HCEC 1CT (cell line): ENCODE data around the gene C10orf95.
"Not testable (repeated sequence)": the region's sequence is repeated elsewhere in the genome, so short reads cannot be mapped to it uniquely, and the experiment has no call there.

ENCODE experiments used
- DNase-seq: peaks from one replicate; pipeline ENCODE4 v3.0.0-alpha.2; 2017

C10orf95 gene, protein sequence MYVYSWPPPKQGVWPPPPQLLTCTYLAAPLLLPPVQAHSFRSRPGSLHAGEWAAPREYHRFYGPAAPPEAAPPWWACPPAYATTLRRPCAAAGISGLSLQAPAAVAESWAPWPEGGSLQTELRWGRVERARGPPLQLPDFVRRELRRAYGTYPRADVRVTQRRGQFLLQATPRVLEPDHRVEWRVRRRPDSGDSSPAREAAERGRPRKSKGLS

DNA sequence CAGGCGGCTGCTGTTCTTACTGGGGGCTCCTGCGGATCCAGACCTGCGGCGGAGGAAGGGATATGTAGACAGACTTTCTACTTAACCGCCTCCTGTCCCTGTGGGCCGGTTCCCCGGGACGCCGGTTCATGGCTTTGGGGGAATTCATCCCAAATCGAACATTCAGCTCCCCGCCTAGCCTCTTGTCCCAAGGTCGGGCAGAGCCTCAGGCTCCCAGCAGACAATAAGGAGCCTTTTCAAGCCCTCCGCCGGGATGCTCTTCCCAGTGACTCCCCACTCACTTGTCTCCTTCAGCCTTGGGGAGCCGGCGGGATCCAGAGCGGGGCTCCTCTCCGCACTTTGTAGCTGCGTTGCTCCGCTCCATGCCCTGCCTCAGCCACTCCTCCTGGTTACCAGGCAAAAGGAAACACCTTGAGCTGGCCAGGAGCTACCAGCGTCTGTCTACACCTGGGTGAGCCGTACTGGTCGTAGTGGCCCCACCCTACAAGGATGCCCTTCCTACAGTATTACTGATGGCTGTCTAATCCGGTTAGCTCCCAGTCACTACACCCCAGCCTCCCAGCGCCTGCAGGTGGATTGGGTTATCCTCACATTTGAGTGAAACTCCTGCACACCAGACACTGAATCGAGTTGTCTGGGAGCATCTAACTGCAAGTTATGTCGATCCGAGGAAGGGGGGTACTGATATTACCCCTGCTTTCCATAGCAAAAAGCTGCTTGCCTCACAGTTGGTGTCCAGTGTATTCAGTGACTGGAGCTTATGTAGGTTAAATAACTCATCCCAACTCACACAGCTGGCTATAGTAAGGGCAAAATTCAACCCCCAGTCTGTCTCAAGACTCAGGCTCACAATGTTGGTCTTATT is at the start of gene C10orf95:
TSS of gene C10orf95 (minus strand) at position 439 of the 865 bp plus-strand sequence. CDS start 450 bp downstream, outside the sequence.
- no peak for DNase-seq

GRCh38 chr10:102500686-102501085 is 49.3 kb upstream of the C10orf95 start:
- DNase-seq = not testable (repeated sequence)

DNA sequence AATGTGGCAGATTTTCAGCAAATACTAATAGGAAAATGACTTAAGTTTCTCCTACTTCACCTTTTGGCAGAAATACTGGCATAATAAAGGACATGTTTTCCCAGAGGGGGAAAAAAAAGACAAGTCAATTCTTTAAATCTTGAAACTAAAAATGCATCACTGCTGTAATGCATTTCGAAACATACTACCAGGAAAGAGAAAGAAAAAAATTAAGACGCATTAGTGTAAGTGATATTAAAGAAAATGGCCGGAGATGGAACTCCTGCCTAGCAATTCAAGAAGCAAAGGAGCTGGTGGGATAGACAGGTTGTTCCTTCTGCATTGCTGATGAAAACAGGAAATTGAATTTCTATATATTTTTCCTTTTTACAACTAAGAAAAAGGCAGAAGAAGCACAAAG is 48.0 kb upstream of the C10orf95 start:
- DNase-seq = no peak

- DNase-seq = no peak
Measured at GRCh38 chr10:102497545-102497944, 46.2 kb upstream of the C10orf95 start.

GRCh38 chr10:102493771-102494170 is 42.4 kb upstream of the C10orf95 start:
- no peak for DNase-seq

DNA sequence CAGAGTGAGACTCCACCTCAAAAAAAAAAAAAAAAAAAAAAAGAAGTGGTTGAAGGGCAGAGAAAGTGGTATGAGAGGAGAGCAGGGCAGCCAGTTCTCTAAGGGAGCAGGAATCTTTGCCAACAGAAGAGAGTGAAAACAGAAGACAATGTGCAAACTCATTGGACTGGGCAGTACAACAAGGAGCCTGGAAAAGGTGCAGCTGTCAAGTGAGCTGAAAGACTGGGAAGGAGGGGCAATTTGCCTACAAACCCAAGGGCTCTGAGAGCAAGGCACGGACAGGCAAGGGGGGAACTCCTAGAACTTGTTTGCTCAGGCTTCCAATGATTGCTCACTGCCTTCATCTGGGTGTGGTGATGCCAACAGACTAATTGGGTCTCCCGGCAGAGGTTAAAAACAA is 41.6 kb upstream of the C10orf95 start:
- no peak for DNase-seq

DNA sequence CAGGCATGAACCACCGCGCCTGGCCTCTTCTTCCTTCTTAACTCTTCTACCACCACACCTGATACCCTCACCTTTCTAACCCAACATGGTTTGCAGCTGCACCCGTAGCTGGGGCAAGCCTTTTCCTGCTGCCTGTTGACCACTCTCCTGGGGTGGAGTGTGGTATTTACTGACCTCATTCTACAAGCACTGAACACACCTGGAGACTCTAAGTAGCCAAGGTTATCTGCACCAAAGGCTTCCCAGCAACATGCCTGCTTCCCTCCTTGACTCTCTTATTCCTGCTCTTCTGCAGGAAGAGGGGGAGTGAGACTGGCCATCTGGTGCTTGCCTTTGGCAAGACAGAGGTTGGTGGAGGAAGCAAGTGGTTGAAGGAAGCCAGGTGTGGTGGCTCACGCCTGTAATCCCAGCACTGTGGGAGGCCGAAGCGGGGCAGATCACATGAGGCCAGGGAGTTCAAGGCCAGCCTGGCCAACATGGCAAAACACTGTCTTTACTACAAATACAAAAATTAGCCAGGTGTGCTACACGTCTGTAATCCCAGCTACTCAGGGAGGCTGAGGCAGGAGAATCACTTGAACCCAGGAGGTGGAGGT is 41.1 kb upstream of the C10orf95 start:
- DNase-seq = no peak

GRCh38 chr10:102491136-102491535 is 39.8 kb upstream of the C10orf95 start:
- DNase-seq = no peak

DNA sequence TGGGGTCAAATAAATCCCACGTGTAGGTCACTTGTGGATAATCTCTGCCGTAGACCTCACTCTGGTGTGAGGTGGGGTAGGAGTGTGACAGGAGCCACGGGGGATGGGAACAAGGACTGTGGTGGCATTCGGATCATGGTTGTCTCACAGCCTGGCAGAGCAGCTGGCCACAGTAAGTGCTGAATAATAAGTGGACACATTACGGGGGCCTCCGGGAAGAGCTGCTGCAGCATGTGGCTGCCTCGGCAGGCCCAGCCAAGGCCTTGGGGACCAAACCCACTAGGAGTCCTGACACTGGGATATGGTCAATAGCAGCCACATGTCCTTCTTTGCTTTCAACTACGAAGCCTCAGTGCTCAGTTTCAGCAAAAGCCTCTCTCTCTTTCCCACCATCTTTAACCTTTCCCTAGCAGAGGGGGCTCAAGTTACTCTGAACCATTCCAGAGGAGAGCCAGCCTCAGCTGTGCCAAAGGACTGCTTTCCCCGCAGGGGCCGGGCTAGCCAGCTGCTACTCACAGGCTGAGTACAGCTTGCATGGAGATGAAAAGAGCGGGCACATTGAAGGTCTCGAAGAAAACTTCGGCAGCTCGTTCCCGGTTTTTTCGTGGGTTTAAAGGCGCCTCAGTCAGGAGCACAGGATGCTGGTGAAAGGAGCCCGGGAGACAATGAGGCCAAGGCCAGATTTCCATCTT is 33.9 kb upstream of the C10orf95 start:
- no peak for DNase-seq

DNA sequence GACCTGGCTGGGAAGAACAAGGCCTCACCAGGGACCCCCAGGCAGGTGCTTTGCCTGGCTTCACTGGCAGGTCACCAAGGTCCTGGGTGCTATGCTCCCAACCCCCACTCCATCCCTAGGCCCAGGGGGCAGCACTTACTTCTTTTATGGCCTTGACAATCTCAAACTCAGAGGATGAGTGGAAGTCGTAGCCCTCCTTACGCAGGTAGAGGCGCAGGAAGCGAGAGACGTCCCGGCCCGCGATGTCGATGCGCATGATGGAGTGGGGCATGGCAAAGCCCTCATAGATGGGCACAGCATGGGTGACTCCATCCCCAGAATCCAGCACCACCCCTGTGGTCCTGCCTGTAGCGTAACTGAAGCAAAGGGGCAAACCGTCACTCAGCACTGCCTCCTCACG is 32.7 kb upstream of the C10orf95 start:
- DNase-seq = no peak

DNA sequence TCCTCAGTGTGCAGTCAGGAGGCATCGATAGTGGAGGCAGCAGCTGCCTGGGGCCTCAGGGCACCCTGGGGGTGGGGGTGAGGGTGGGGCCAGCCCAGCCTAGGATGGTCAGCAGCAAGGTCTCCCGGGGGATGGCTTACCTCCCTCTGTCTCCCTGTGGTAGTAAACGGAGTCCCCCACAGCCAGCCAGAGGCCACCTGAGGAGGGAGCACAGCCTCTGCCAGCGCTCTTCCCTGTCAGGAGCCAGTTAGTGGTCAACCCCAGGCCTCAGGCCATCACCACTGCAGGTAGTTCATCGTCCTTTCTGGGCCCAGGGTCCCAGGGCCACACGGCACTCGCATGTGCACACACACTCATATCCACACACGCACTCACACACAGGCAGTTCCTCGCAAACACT is 29.1 kb upstream of the C10orf95 start:
- no peak for DNase-seq

DNA sequence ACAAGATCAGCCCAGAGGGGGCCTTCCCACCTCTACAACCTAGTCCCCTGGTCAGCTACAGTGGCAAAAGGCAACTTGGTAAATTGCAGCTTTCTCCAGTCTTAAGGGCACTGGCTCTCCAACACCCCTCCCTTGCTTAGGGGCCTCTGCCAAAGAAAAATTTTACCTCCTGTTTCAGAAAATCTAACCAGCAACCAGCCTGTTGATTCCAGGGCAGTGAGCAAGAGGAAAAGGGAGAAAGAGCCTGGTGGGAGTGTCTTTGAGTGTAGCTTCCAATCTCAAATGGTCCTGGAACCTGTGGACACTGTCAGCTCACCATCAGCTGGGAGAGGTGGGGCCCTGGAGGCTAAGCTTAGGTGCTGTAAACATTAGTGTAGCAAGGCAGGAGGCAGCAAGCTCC is 28.3 kb upstream of the C10orf95 start:
- DNase-seq = no peak

DNA sequence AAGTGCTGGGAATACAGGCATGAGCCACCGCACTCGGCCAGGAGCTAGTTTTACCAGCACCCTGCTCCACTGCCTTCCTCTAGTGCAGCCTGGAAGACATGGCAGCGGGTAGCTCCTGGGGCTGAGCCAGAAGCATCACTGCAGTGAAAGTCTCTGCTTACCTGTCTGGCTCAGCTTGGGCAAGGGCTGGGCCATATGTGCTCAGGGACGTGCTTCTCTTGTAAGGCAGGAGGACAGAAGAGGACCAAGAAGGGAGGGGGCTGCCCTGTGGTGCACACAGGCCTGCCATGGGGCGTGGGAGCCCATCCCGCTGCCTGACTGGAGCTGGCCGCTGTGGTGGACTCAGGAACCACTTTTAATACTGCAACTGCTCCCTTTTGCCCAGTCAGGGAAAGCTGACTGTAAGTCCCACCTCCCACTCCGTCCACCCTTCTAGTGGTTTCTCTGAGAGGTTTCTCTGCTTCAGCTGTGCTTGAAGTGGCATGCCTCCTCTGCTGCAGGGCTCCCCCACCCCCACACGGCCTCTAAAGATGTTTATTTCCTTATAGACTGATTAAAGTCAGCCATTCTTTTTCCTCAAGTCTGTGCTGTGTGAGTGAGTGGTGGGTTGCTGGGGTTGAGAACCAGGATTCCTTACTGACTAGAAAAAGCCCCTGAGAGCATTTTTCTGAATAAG is 25.3 kb upstream of the C10orf95 start:
- no peak for DNase-seq

- DNase-seq = no peak
Measured at GRCh38 chr10:102475451-102476040, 24.2 kb upstream of the C10orf95 start.

- no peak for DNase-seq
Measured at GRCh38 chr10:102473445-102474331, 22.3 kb upstream of the C10orf95 start.

- DNase-seq = no peak
Measured at GRCh38 chr10:102470579-102471546, 19.5 kb upstream of the C10orf95 start.

DNA sequence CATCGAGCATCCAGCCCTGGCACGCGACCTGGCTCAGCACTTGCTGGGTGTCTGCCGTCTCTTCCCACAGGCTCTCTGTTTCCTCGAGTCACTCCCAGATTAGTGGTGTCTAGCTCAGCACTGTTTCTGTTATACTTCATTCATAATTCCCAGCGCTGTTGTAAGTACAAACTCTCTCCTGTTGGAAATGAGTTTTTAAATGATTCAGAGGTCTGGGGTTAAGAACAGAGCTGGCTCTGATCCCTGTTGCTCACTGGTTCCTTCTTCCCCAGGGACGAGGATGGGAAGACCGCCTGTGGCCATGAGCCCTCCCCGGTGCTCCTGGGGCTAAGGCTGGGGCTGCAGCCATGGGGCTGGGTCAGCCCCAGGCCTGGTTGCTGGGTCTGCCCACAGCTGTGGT is 17.3 kb upstream of the C10orf95 start:
- peak; percentile 34 for DNase-seq

DNA sequence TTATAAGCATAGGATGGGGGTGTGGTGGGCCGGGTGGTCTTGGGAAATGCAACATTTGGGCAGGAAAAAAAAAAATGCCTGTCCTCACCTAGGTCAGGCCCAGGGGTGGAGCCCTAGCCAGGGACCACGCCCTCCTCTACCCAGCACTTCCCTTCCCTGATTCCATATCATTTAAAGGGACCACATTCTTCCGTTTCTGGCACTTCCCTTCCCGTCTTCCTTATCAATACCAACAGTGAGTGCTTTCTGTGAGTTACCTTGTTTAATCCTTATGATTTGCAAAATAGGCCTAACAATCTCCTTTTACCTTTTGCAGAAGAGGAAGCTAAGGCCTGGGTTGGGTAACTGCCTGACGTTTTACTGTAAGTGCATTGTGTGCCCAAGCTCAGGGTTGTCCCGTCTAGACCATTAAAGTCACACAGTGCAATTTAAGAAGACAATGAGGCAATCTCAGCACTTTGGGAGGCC is 16.7 kb upstream of the C10orf95 start:
- DNase-seq = no peak

DNA sequence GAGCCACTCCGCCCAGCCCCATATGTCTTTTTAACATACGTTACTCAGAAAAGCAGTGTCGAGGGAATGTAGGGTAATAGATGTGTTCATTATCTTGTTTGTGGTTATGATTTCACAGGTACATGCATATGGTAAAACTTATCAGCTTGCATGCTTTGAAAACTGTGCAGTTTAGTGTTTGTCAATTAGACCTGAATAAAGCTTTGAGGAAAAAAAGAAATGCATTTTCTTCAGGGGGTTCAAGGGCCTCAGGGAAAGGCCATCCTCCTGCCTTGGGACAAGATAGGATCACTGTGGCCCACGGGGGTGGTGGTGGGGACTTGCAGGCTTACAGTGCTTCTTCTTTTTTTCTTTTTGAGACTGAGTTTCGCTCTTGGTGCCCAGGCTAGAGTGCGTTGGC is 16.0 kb upstream of the C10orf95 start:
- no peak for DNase-seq

DNA sequence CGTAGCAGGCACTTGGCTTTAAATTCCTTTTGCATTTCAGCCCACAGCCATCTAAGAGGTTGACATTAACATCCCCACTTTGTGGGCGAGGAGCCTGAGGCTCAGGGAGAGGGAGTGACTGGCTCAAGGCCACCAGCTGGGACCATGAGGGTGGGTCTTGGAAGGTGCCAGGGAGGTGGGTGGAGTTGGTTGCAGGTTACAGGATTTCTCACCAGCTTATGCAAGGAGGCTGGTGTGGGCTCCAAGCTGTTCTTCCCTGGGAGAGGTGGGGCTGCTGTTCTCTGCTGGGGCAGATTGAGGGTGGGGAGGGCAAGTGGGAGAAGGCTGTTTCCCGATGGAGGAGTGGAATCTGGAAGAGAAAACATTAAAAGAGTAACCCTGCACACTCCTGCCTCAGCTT is 14.1 kb upstream of the C10orf95 start:
- no peak for DNase-seq
